ENCODE results near the gene EIF4E2.

DNA sequence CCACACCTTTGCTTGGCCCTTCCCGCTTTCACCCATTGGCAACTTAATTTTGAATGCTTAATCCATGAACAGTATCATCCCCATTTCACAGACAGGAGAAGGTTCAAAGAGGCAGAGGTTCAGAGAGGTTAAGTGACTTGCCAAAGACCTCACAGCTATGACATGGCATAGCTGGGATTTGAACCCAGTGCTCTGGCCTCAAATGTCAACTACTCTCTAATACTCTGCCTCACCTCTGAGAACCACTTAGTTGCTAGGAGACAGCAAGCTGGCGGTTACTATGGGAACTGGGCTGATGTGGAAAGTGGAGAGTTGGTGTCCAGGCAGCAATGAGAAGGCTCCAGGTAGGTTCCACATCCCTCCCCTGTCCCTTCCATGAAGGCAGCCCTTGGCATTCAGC lies 46.1 kb upstream of the EIF4E2 start:
- TF ChIP-seq, protein P1, sequence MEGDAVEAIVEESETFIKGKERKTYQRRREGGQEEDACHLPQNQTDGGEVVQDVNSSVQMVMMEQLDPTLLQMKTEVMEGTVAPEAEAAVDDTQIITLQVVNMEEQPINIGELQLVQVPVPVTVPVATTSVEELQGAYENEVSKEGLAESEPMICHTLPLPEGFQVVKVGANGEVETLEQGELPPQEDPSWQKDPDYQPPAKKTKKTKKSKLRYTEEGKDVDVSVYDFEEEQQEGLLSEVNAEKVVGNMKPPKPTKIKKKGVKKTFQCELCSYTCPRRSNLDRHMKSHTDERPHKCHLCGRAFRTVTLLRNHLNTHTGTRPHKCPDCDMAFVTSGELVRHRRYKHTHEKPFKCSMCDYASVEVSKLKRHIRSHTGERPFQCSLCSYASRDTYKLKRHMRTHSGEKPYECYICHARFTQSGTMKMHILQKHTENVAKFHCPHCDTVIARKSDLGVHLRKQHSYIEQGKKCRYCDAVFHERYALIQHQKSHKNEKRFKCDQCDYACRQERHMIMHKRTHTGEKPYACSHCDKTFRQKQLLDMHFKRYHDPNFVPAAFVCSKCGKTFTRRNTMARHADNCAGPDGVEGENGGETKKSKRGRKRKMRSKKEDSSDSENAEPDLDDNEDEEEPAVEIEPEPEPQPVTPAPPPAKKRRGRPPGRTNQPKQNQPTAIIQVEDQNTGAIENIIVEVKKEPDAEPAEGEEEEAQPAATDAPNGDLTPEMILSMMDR (IDR thresholded peaks at IDR 0.05), result no peak
- no peak for TF ChIP-seq POLR2A (IDR thresholded peaks at IDR 0.05)
- TF ChIP-seq EP300 (IDR thresholded peaks at IDR 0.05), result no peak
- TF ChIP-seq POLR2AphosphoS5 (IDR thresholded peaks at IDR 0.05), result no peak
